Upper lobe of left lung (tissue), 4 donors: Measurements from ENCODE around the gene GULP1.

Source experiments
- CTCF ChIP-seq, 6 experiments: fragments of 450-650 bp in 4 of 6; fragments of 200-600 bp in 2 of 6; sonication (generic) in 2 of 6; IDR thresholded peaks; one replicate each; pipeline ENCODE4 v1.5.1; 2016 to 2019; ENCODE audit warnings: antibody characterized with exemption in 6 of 6
- POLR2A ChIP-seq, 4 donors: fragments of 450-650 bp; IDR thresholded peaks; one replicate each; pipeline ENCODE4 v1.5.1; 2016 to 2017; ENCODE audit warnings: antibody characterized with exemption in 4 of 4, mild to moderate bottlenecking in 2 of 4
- POLR2AphosphoS5 ChIP-seq, 2 donors: sonication (generic); formaldehyde crosslinking; IDR thresholded peaks; one replicate each; pipeline ENCODE4 v1.5.1; 2017; ENCODE audit warnings: antibody characterized with exemption in 2 of 2

DNA sequence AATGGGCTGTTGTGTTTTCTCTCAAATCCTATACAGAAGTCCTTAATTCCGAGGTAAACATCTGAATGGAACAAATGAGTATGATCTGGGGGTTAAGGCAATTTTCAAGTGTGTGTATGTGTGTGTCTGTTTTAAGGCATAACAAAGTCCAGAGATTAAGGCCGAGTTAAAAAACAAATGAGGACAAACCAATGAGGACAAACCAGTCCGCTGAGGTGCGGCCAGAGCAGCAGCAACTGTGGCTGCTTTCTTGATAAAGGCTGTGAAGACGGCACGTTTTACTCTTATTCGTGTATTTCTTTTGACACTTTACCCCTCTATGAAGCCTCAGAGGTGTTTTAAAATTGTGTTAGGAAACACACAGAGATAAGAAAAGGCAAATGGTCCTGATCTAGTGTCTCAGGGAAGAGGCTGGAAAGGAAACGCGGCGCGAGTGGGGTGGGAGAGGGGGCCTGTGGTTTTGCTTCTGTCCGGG lies 495 bp upstream of the GULP1 start:
- TF ChIP-seq CTCF (IDR thresholded peaks at IDR 0.05) (no peak), POLR2AphosphoS5 (IDR thresholded peaks at IDR 0.05) (no peak), POLR2A (IDR thresholded peaks at IDR 0.05) (no peak)
